Measurements from ENCODE around the gene THAP4. TPM values are rescaled to one million over a fixed set of nuclear protein-coding genes. Genes with fewer than 3 reads are reported as not detected.

THAP4 gene
- total and polyA plus RNA-seq, 2 of the 4 experiments (the other 2 are of a cell fraction) = 33.9 to 55.1 TPM

- H2BK120ac ChIP-seq (ENCODE audit: low read depth, low read length) = no peak overlapping the region
- no peak overlapping the region for H4K91ac ChIP-seq (ENCODE audit: insufficient read depth, low read depth, low read length)
- no peak overlapping the region for H3K4me2 ChIP-seq (ENCODE audit: low read depth, low read length)
- no peak overlapping the region for H3K14ac ChIP-seq (replicated peaks; ENCODE audit: low read depth, low read length)
- H3K4me3 ChIP-seq (ENCODE audit: insufficient read depth, low read depth, low read length) = no peak overlapping the region
- no peak overlapping the region for H2BK15ac ChIP-seq (ENCODE audit: low read depth, low read length)
- H3K56ac ChIP-seq (ENCODE audit: extremely low read depth, insufficient read depth, low read length) = no peak overlapping the region
- ChIA-PET CTCF (interaction anchor here (0.7 kb wide), 1 partner anchor 106 kb away, joined by 3 read pairs; no protein-coding TSS in a partner anchor), POLR2A (ENCODE audit: unreplicated experiment) (interaction anchor here (0.6 kb wide), 1 partner anchor 123 kb away, joined by 5 read pairs; no protein-coding TSS in a partner anchor)
- H3K27ac ChIP-seq (ENCODE audit: insufficient read depth, low read length) = no peak overlapping the region
- 0 out of 2 replicates have a peak overlapping the region, but pooled peaks have one; percentile 7 for H3K4ac ChIP-seq (ENCODE audit: low read depth, low read length)
- H2AK9ac ChIP-seq (replicated peaks; ENCODE audit: low read depth, low read length, poor library complexity) = no peak overlapping the region
- peaks cover 42 to 84% of the 10 kb centered on the region in 2 experiments for H3K79me1 ChIP-seq (ENCODE audit: low read depth in 1 of 2, low read length in 2 of 2)
- peaks cover 35% of the 10 kb centered on the region for H4K20me1 ChIP-seq (ENCODE audit: insufficient read depth, low read length)
- H3K9me3 ChIP-seq (ENCODE audit: control insufficient read depth, insufficient read depth, low read length) = no peaks in the 10 kb centered on the region
- H3K9ac ChIP-seq (ENCODE audit: low read depth, low read length) = no peak overlapping the region
- no peak overlapping the region for H4K8ac ChIP-seq (ENCODE audit: low read depth in 2 of 2, low read length in 2 of 2)
- WGBS, 2 experiments (ENCODE audit: extremely low coverage in 2 of 2, insufficient read length in 1 of 2) = no CpG with 5 or more reads among the region's 15 CpGs
- H2AK5ac ChIP-seq (ENCODE audit: low read depth, low read length) = no peak overlapping the region
- H3K9me1 ChIP-seq (ENCODE audit: insufficient read depth, low read length) = peaks cover 17% of the 10 kb centered on the region
- dilution Hi-C loops (cut with HindIII; ENCODE audit: low sequenced_read_pairs, unreplicated experiment) = no loop called here
- no TSS peak for BruUV-seq (replicated peaks)
- DNase-seq (peak; percentile 26), ATAC-seq (ENCODE audit: low read depth) (no peak)
- no peak overlapping the region for H4K5ac ChIP-seq (ENCODE audit: low read depth, low read length)
- intact Hi-C loops (cut with micrococcal nuclease) = no loop called here
- H3K23ac ChIP-seq (ENCODE audit: low read depth, low read length) = no peak overlapping the region; the same call in 1 of the 2 replicates
- no peaks in the 10 kb centered on the region for H3K27me3 ChIP-seq (ENCODE audit: control insufficient read depth, insufficient read depth, low read length)
- no peak overlapping the region for H2BK20ac ChIP-seq (ENCODE audit: low read depth, low read length)
- H3K36me3 ChIP-seq (ENCODE audit: control insufficient read depth, insufficient read depth, low read length) = peaks cover 5% of the 10 kb centered on the region
- no peak overlapping the region for H3K18ac ChIP-seq (ENCODE audit: low read depth, low read length)
- H2BK5ac ChIP-seq (ENCODE audit: low read depth, low read length, poor library complexity, severe bottlenecking) = no peak overlapping the region
- H3K4me1 ChIP-seq (ENCODE audit: control insufficient read depth, insufficient read depth, low read length) = peaks cover 13% of the 10 kb centered on the region
- H2AFZ ChIP-seq (replicated peaks; ENCODE audit: low read length, poor library complexity) = no peak overlapping the region
- in situ Hi-C loops (cut with MboI; ENCODE audit: low sequenced_read_pairs) = no loop called here
- TF ChIP-seq CEBPB (IDR thresholded peaks at IDR 0.05; ENCODE audit: low read depth, low read length) (no peak), MAZ (IDR thresholded peaks at IDR 0.05; ENCODE audit: borderline replicate concordance, low read depth, low read length) (no peak), RAD21 (IDR thresholded peaks at IDR 0.05; ENCODE audit: low read length) (no peak), MAFK (IDR thresholded peaks at IDR 0.05; ENCODE audit: low read depth, low read length) (no peak), RCOR1 (IDR thresholded peaks at IDR 0.05; ENCODE audit: insufficient replicate concordance, low read length) (no peak), CTCF (conservative IDR thresholded peaks at IDR 0.05; ENCODE audit: low read depth, low read length) (no peak), SMC3 (IDR thresholded peaks at IDR 0.05; ENCODE audit: low read depth, low read length) (no peak), BHLHE40 (IDR thresholded peaks at IDR 0.05; ENCODE audit: low read depth, low read length) (no peak), USF2 (IDR thresholded peaks at IDR 0.05; ENCODE audit: low read depth, low read length) (no peak), POLR2A (IDR thresholded peaks at IDR 0.05; ENCODE audit: low read depth, low read length) (no peak), NFE2L2 (IDR thresholded peaks at IDR 0.05; ENCODE audit: low read depth, low read length) (no peak), FOS (IDR thresholded peaks at IDR 0.05; ENCODE audit: low read depth, low read length) (no peak), CHD1 (IDR thresholded peaks at IDR 0.05; ENCODE audit: low read depth, low read length) (no peak), MXI1 (IDR thresholded peaks at IDR 0.05; ENCODE audit: borderline replicate concordance, low read depth, low read length) (no peak), ELK1 (IDR thresholded peaks at IDR 0.05; ENCODE audit: borderline replicate concordance, low read depth, low read length) (no peak)
These were observed 23.8 kb downstream of the THAP4 start for GRCh38 chr2:241613017-241613780.
